Glutamatergic neuron (in vitro differentiated cells): ENCODE measurements around the gene KLK6. TPM values are rescaled to one million over a fixed set of nuclear protein-coding genes. Genes with fewer than 3 reads are reported as not detected.
A peak's percentile ranks its signal among the peaks of the same experiment; 100 is the strongest.

ENCODE experiments used
- DNase-seq: peaks from one replicate; pipeline ENCODE4 v3.0.0; 2022
- H3K27ac Mint-ChIP-seq: one replicate; pipeline ENCODE4 v1.8.0; 2020; ENCODE audit warnings: mild to moderate bottlenecking, mixed read lengths, inconsistent platforms; ENCODE audit not compliant: unreplicated experiment
- H3K27me3 Mint-ChIP-seq: one replicate; pipeline ENCODE4 v1.8.0; 2020; ENCODE audit warnings: mild to moderate bottlenecking, moderate library complexity, mixed read lengths, inconsistent platforms; ENCODE audit not compliant: unreplicated experiment
- H3K36me3 Mint-ChIP-seq: one replicate; pipeline ENCODE4 v1.8.0; 2020; ENCODE audit warnings: mild to moderate bottlenecking, mixed read lengths, inconsistent platforms; ENCODE audit not compliant: unreplicated experiment
- H3K4me1 Mint-ChIP-seq: one replicate; pipeline ENCODE4 v1.8.0; 2020; ENCODE audit warnings: mild to moderate bottlenecking, low read depth, mixed read lengths, inconsistent platforms; ENCODE audit not compliant: unreplicated experiment
- H3K4me3 Mint-ChIP-seq: one replicate; pipeline ENCODE4 v1.8.0; 2020; ENCODE audit warnings: mild to moderate bottlenecking, mixed read lengths, inconsistent platforms; ENCODE audit not compliant: unreplicated experiment
- H3K9me3 Mint-ChIP-seq: one replicate; pipeline ENCODE4 v1.8.0; 2020; ENCODE audit warnings: mild to moderate bottlenecking, moderate library complexity, mixed read lengths, inconsistent platforms; ENCODE audit not compliant: unreplicated experiment
- total RNA-seq: library from RNA; stranded (reverse); fragmentation: NEBNext Ultra II Directional; extraction: Animal tissue kit (Norgen Biotek cat#: 25700); gene quantifications from one replicate; pipeline ENCODE4 v1.2.1, GENCODE V29; 2021; ENCODE audit not compliant: unreplicated experiment
- TF ChIP-seq, protein P1 (sequence below): fragments of 200-600 bp; sonication (generic); IDR thresholded peaks from one replicate; pipeline ENCODE4 v1.5.0; 2021; ENCODE audit not compliant: partially characterized antibody, unreplicated experiment

KLK6 gene
- total RNA-seq, 1 donor from 2014 or later = not detected

DNA sequence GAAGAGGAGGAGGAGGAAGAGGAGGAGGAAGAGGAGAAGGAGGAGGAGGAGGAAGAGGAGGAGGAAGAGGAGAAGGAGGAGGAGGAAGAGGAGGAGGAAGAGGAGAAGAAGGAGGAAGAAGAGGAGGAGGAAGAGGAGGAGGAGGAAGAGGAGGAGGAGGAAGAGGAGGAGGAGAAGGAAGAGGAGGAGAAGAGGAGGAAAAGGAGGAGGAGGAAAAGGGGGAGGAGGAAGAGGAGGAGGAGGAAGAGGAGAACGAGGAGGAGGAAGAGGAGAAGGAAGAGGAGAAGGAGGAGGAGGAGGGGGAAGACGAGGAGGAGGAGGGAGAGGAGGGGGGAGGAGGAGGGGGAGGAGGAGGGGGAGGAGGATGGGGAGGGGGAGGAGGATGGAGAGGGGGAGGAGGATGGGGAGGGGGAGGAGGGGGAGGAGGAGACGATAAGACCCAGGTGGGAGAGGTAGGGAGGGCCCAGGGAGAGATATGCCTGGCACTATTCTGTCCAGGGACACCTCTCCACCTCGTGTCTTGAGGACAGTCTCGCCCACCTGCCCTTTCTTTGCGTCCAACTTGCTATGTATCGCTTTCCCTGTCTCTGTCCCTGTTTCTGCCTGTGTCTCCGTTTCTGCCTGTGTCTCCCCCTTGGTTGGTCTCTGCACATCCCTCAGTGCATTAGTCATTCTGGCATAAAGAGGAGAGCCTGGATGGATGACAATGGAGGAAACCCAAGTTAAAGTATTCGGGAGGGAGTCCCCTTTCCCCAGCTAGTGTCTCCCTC lies 9.5 kb downstream of the KLK6 start:
- TF ChIP-seq, protein P1, sequence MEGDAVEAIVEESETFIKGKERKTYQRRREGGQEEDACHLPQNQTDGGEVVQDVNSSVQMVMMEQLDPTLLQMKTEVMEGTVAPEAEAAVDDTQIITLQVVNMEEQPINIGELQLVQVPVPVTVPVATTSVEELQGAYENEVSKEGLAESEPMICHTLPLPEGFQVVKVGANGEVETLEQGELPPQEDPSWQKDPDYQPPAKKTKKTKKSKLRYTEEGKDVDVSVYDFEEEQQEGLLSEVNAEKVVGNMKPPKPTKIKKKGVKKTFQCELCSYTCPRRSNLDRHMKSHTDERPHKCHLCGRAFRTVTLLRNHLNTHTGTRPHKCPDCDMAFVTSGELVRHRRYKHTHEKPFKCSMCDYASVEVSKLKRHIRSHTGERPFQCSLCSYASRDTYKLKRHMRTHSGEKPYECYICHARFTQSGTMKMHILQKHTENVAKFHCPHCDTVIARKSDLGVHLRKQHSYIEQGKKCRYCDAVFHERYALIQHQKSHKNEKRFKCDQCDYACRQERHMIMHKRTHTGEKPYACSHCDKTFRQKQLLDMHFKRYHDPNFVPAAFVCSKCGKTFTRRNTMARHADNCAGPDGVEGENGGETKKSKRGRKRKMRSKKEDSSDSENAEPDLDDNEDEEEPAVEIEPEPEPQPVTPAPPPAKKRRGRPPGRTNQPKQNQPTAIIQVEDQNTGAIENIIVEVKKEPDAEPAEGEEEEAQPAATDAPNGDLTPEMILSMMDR = no peak
- Mint-ChIP-seq H3K36me3 (peaks cover 9% of the 10 kb centered on the region), H3K4me3 (no peak overlapping the region), H3K9me3 (peaks cover 8% of the 10 kb centered on the region), H3K27me3 (peaks cover 20% of the 10 kb centered on the region), H3K27ac (no peak overlapping the region), H3K4me1 (peaks cover 2% of the 10 kb centered on the region)
- no peak for DNase-seq

DNA sequence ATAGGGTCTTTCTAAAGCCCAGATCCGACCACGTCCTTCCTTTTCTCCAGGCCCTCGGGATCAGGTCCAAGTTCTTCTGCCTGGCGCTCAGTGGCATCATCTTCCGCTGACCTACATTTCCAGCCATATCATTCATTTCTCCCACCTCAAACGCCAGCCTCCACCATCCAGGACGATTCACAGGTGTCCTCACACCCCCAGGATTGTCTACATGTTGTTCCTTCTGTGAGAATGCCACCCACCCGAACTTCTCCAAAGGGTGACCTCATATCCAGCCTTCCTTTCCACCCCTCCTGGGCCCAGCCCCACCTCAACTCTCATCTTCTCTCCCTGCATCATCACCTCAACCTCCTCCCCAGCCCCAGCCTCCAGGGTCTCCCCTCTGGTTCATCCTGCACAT lies 11.8 kb downstream of the KLK6 start:
- H3K27ac Mint-ChIP-seq = no peak overlapping the region
- DNase-seq = no peak
- TF ChIP-seq, protein P1 = no peak
- peaks cover 13% of the 10 kb centered on the region for H3K36me3 Mint-ChIP-seq
- no peak overlapping the region for H3K4me3 Mint-ChIP-seq
- H3K9me3 Mint-ChIP-seq = peaks cover 10% of the 10 kb centered on the region
- no peaks in the 10 kb centered on the region for H3K4me1 Mint-ChIP-seq
- H3K27me3 Mint-ChIP-seq = peaks cover 18% of the 10 kb centered on the region

DNA sequence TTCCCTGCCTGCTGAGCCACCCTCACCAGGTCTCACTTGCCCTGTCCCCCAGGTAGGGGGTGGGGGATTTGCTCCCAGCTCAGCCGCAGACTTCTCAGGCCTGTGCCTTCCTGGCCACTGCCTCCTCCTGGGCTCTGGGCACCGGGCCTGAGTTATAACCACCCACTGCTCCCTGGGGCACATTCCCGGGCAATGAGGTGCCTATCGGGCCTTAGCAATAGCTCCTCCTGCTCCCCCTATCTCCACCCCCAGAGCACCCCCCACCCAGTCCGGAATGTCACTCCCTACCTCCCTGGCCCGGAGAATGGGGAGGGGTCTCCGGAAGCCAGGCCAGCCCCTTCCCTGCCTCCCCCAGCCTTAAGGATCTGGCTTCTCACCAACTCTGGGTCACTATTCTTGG lies 16.5 kb downstream of the KLK6 start, which contains the start of gene KLK5:
Gene KLK5 (minus strand): TSS at position 129 of the 400 bp plus-strand sequence. CDS start 381 bp downstream, outside the sequence.
- peaks cover 4% of the 10 kb centered on the region for H3K36me3 Mint-ChIP-seq
- H3K27ac Mint-ChIP-seq = peak within 1 kb of the TSS; percentile 5
- no peaks in the 10 kb centered on the region for H3K4me1 Mint-ChIP-seq
- no peak for DNase-seq
- H3K4me3 Mint-ChIP-seq = no peak within 1 kb of the TSS
- H3K9me3 Mint-ChIP-seq = peaks cover 4% of the 10 kb centered on the region
- TF ChIP-seq, protein P1 = no peak
- peaks cover 5% of the 10 kb centered on the region for H3K27me3 Mint-ChIP-seq

DNA sequence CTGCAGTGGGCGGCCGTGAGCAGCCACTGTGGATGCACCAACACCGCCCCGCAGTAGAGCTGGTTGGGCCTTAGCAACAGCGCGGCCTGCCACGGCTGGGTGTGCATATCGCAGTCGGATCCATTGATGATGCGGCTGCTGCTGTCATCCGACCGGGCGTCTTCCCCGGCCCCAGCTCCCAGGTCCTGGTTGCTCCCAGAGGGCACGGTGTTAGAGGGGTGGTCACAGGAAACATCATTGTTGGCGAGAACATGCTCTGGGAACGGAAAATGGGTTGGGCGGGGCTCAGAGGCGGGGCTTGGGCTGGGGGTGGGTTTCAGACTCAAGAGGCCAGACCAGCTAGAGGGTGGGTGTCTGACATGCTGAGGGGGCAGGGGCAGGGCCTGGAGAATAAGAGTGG lies 19.5 kb downstream of the KLK6 start:
- Mint-ChIP-seq H3K27ac (no peak overlapping the region), H3K36me3 (peaks cover 4% of the 10 kb centered on the region), H3K9me3 (peaks cover 4% of the 10 kb centered on the region), H3K27me3 (peaks cover 8% of the 10 kb centered on the region), H3K4me3 (no peak overlapping the region), H3K4me1 (no peaks in the 10 kb centered on the region)
- no peak for DNase-seq
- TF ChIP-seq, protein P1 = no peak

DNA sequence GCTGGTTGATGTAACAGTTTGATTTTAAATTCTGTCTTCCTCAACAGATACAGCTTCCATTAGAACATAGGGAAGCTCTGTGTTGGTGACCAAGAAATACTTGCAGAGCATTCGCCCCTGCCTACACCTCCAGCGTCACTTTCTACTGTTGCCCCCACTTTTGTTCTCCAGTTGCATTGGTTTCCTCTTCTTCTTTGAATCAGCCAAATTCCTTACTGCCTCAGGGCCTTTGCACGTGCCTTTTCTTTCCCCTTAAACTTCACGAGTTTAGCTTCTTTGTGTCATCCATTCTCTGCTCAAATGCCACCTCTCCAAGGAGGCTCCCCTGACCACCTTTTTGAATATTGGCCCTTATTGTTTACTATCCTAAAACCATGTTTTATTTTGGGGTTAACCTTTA lies 22.3 kb downstream of the KLK6 start:
- Mint-ChIP-seq H3K9me3 (peaks cover under 1% of the 10 kb centered on the region), H3K4me1 (no peaks in the 10 kb centered on the region), H3K27ac (no peak overlapping the region), H3K4me3 (no peak overlapping the region), H3K36me3 (no peaks in the 10 kb centered on the region), H3K27me3 (peaks cover 3% of the 10 kb centered on the region)
- DNase-seq = no peak
- TF ChIP-seq, protein P1 = no peak
